Subcutaneous abdominal adipose tissue (tissue), 5 donors: ENCODE results near the gene UBXN2A.
A peak's percentile ranks its signal among the peaks of the same experiment; 100 is the strongest.
"Not testable (repeated sequence)": the region's sequence is repeated elsewhere in the genome, so short reads cannot be mapped to it uniquely, and the experiment has no call there.

ENCODE experiments used
- H3K27ac ChIP-seq: one replicate; pipeline ENCODE4 v1.7.0; 2013; ENCODE audit warnings: low read depth, mild to moderate bottlenecking, inconsistent platforms, low read length, moderate library complexity
- H3K27me3 ChIP-seq, 5 donors: one replicate each; pipeline ENCODE4 v1.7.0; 2013; ENCODE audit warnings: low read length in 5 of 5, inconsistent platforms in 1 of 5; ENCODE audit not compliant: control insufficient read depth in 5 of 5, insufficient read depth in 4 of 5
- H3K36me3 ChIP-seq, 5 donors: one replicate each; pipeline ENCODE4 v1.7.0; 2013; ENCODE audit warnings: low read length in 5 of 5; ENCODE audit not compliant: control insufficient read depth in 5 of 5, insufficient read depth in 5 of 5
- H3K4me1 ChIP-seq, 5 donors: one replicate each; pipeline ENCODE4 v1.7.0; 2013; ENCODE audit warnings: low read length in 5 of 5, mild to moderate bottlenecking in 3 of 5, moderate library complexity in 1 of 5; ENCODE audit not compliant: control insufficient read depth in 5 of 5, insufficient read depth in 5 of 5
- H3K4me3 ChIP-seq, 5 donors: one replicate each; pipeline ENCODE4 v1.7.0; 2013; ENCODE audit warnings: low read length in 5 of 5, low read depth in 1 of 5
- H3K9ac ChIP-seq, 5 donors: one replicate each; pipeline ENCODE4 v1.7.0; 2013; ENCODE audit warnings: low read length in 5 of 5, mild to moderate bottlenecking in 4 of 5, moderate library complexity in 3 of 5
- H3K9me3 ChIP-seq, 5 donors: one replicate each; pipeline ENCODE4 v1.7.0; 2013; ENCODE audit warnings: low read length in 5 of 5; ENCODE audit not compliant: control insufficient read depth in 5 of 5
- donor health status: healthy.
- donor health status: healthy.
- donor health status: healthy.
- donor health status: healthy.
- donor health status: healthy.

UBXN2A gene

DNA sequence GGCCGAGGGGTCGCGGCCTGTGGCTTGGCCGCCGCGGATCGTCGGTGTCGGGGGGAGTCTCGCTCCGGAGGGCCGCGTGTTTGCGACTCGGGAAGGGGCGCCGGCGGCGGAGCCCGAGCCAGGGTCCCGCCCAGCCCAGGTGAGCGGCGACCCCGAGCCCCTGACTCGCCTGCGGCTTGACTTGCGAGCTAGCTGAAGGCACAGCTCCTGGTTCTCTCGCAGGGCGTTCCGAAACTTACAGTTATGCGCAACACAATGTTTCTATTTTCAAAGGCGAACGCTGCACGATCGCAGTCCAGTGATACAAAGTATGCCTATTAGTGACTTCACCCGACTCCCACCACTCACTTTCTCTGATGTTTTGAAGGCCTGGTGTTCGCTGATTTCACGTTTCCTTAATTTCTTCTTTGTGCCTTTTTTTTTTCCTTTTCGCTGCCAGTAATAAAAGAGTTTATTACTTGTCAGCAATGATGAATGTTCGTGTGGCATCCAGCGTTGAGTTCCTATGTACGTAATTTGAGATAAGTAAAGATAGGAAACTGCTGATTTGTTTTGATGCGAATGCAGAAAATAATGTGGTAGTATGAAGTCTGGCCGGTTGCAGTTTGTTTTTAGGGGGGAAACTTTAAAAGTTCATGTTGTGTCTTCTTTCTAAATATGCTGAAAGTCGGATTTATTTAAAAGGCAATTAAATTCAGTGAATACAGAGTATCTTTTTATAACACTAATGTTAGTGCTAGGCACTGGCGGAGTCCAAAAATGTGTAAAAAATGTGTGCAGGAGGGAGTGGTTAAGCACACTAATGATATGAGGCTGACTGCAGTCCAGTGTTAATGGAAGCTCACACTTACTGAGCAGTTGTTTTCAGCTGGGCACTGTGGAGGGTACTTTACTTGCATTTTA lies 706 bp downstream of the UBXN2A start:
- no peaks in the 10 kb centered on the region for H3K27me3 ChIP-seq
- no peaks in the 10 kb centered on the region for H3K9me3 ChIP-seq
- H3K9ac ChIP-seq, result peak overlapping the region; percentile 79 to 90 (median 85)
- peak overlapping the region; percentile 87 to 94 (median 91) for H3K4me3 ChIP-seq
- H3K4me1 ChIP-seq, result peaks cover 2 to 33% (median 33%) of the 10 kb centered on the region in 5 donors
- no peaks in the 10 kb centered on the region for H3K36me3 ChIP-seq
- peak overlapping the region; percentile 62 for H3K27ac ChIP-seq

DNA sequence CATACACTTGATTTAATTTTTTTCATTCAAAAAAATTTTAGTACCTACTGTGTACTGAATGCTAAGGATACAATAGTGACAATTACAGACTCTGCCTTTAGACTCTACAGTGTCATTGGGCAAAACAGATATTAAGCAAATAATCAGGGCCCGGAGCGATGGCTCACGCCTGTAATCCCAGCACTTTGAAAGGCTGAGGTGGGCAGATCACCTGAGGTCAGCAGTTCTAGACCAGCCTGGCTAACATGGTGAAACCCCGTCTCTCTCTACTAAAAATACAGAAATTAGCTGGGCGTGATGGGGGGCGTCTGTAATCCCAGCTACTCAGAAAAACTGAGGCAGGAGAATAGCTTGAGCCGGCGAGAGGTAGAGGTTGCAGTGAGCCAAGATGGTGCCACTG lies 1.4 kb downstream of the UBXN2A start:
- Histone ChIP-seq H3K27me3 (no peaks in the 10 kb centered on the region), H3K27ac (no peak overlapping the region), H3K4me3 (peak overlapping the region in 4 of 5 donors; percentile 87 to 91 (median 89)), H3K36me3 (no peaks in the 10 kb centered on the region), H3K9me3 (no peaks in the 10 kb centered on the region), H3K9ac (peak overlapping the region in 2 of 5 donors; percentile 30 to 80), H3K4me1 (peaks cover 2 to 33% (median 33%) of the 10 kb centered on the region in 5 donors)

DNA sequence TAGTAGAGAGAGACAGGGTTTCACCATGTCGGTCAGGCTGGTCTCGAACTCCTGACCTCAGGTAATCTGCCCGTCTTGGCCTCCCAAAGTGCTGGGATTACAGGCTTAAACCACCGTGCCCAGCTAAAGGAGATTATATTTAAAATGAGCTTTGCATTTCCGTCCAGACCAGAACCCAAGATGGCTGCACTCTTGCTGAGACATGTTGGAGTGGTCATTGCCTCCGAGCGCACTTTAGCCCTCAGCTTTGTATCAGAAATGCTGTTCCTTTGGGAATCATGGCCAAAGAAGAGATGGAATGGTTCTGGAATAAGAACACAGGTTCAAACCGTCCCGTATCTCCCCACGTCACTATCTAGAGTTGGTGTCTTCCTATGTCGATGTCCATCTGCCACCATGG lies 3.4 kb downstream of the UBXN2A start:
- no peaks in the 10 kb centered on the region for H3K9me3 ChIP-seq
- peaks cover 2 to 33% (median 33%) of the 10 kb centered on the region in 5 donors for H3K4me1 ChIP-seq
- H3K4me3 ChIP-seq, result no peak overlapping the region
- H3K9ac ChIP-seq, result no peak overlapping the region
- H3K27me3 ChIP-seq, result no peaks in the 10 kb centered on the region
- H3K27ac ChIP-seq, result peak overlapping the region; percentile 65
- no peaks in the 10 kb centered on the region for H3K36me3 ChIP-seq

DNA sequence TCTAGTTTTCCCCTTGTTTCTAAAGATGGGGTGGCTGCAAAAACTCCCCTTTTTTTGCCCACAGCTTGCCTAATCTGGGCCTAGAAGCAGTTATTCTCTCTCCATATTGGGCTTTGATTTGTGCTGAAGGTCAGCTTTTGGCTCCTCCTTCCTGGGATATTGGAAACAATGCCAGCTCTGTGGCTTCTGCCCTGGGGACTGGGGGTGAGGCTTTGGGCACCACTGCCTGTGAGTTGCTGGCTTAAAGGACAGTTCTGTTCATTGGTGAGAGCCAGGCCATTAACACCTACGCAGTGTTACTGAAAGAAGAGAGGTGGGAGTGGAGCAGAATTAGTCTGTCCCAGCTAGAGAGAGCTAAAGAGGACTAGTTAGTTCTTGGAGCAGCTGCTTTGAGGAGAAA lies 4.3 kb downstream of the UBXN2A start:
- no peaks in the 10 kb centered on the region for H3K9me3 ChIP-seq
- peaks cover 2 to 26% (median 25%) of the 10 kb centered on the region in 5 donors for H3K4me1 ChIP-seq
- H3K27ac ChIP-seq, result peak overlapping the region; percentile 65
- no peak overlapping the region for H3K9ac ChIP-seq
- no peaks in the 10 kb centered on the region for H3K27me3 ChIP-seq
- H3K4me3 ChIP-seq, result no peak overlapping the region
- H3K36me3 ChIP-seq, result no peaks in the 10 kb centered on the region

DNA sequence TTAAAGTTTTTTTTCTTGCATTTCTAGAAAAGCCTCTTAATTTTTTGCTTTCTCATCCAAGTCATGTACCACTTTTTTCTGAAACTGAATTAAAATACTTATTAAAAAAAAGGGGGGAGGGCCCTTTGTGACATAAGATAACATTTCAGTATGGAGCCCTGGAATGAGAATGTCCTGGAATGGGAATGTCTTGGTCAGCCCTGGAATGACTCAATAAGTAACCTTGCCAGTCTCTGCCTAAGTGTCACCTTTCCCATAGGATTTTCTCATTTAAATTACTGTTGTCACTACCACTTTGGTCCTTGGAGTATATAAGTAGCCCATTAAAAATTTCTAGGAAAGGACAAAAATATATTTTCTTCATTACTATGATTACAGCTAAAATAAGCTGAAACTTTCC lies 4.7 kb downstream of the UBXN2A start:
- Histone ChIP-seq H3K36me3 (no peaks in the 10 kb centered on the region), H3K9ac (no peak overlapping the region)

DNA sequence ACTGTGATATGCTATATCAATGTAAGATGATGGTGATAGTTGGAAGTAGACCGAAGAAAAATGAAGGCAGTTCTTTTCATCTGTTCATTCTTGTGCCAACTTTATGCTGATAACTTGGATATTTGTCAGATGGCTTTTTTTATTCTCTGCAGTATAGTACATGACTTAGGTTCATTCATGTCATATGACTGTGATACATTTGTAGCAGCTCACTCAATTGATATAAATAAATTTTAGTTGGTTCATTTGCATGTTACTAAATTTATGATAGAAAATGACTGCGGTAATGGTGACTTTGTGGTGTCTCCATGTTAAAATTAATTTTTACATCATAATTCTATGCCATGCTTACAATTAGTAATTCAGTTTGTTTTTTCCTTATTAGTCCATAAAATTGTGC lies 7.1 kb downstream of the UBXN2A start:
- no peak overlapping the region for H3K9ac ChIP-seq

More for the DNA sequence above, 4.7 kb downstream of the UBXN2A start:
- Histone ChIP-seq H3K27me3 (no peaks in the 10 kb centered on the region), H3K4me3 (no peak overlapping the region), H3K9me3 (no peaks in the 10 kb centered on the region), H3K4me1 (peaks cover 2 to 25% (median 23%) of the 10 kb centered on the region in 5 donors), H3K27ac (peak overlapping the region; percentile 65)

DNA sequence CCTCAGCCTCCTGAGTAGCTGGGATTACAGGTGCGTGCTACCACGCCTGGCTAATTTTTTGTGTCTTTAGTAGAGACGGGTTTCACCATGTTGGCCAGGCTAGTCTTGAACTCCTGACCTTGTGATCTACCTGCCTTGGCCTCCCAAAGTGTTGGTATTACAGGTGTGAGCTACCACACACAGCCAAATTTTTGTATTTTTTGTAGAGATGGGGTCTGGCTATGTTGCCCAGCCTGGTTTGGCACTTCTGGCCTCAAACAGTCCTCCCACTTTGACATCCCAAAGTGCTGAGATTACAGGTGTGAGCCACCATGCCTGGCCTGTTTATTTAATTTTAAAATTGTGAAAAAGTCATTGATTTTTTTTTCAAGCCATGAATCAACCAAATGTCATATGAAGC lies 12.3 kb downstream of the UBXN2A start:
- not testable (repeated sequence) for H3K4me1 ChIP-seq, H3K27me3 ChIP-seq, H3K4me3 ChIP-seq, H3K27ac ChIP-seq, H3K36me3 ChIP-seq, H3K9ac ChIP-seq, H3K9me3 ChIP-seq

More for the DNA sequence above, 7.1 kb downstream of the UBXN2A start:
- H3K27me3 ChIP-seq, result no peaks in the 10 kb centered on the region
- H3K27ac ChIP-seq, result no peak overlapping the region
- H3K4me1 ChIP-seq, result peaks cover 0 to 13% (median 12%) of the 10 kb centered on the region in 5 donors
- H3K4me3 ChIP-seq, result no peak overlapping the region
- no peaks in the 10 kb centered on the region for H3K36me3 ChIP-seq
- no peaks in the 10 kb centered on the region for H3K9me3 ChIP-seq

DNA sequence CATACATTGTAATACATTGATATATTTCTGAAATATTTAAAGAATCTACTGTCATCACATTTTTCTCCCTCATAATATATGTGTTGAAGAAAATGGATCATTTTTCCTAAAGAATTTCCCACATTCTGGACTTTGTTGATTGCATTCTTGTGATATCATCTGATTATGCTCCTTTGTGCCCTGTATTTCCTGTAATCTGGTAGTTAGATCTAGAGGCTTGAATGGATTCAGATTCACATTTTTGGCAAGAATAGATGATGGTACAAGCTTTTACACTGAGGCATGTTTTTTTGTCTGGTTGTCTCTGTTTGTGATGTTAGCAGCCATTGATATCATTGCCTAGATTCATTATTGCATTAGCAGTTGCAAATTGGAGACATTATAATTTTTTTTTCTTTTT lies 13.4 kb downstream of the UBXN2A start:
- Histone ChIP-seq H3K36me3 (no peaks in the 10 kb centered on the region), H3K9me3 (no peaks in the 10 kb centered on the region), H3K4me1 (peaks cover 0 to 2% (median 0%) of the 10 kb centered on the region in 5 donors), H3K27ac (no peak overlapping the region), H3K9ac (no peak overlapping the region), H3K27me3 (no peaks in the 10 kb centered on the region), H3K4me3 (no peak overlapping the region)

DNA sequence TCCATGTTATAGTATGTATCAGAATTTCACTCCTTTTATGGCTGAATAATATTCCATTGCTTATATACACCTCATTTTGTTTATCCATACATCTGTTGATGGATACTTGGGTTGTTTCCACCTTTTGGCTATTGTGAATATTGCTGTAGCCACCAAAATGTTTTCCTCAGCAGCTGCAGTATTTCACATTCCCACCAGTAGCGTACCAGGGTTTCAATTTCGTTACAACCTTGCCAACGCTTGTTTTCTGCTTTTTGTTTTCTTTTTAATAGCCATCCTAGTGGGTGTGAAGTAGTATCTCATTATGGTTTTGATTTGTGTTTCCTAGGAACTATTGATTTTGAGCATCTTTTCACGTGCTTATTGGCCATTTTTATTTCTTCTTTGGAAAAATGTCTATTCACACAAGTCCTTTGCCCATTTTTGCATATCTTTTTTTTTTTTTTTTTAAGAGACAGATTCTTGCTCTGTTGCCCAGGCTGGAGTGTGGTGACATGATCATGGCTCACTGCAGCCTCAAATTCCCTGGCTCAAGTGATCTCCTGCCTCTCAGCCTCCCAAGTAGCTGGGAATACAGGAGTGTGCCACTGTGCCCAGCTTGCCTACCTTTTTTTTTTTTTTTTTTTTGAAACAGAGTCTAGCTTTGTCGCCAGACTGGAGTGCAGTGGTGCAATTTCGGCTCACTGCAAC lies 14.2 kb downstream of the UBXN2A start:
- no peaks in the 10 kb centered on the region for H3K9me3 ChIP-seq

DNA sequence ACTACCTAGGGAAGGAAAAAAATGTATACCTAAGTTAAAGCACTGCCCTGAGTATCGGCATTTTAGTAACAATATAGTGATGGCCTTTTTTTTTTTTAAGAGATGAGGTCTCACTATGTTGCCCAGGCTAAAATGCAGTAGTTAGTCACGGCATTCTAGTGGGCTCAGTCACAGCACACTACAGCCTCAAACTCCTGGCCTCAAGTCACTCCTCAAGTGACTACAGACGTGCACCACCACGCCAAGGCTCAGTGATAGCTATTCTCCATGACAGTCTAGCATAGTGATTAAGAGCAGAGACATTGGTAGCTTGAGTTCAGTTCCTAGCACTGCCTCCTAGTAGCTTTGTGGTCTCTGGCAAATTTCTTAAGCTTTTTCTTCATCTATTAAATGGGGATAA lies 27.6 kb downstream of the UBXN2A start:
- no peaks in the 10 kb centered on the region for H3K4me1 ChIP-seq
- no peaks in the 10 kb centered on the region for H3K9me3 ChIP-seq
- no peaks in the 10 kb centered on the region for H3K27me3 ChIP-seq
- H3K27ac ChIP-seq, result no peak overlapping the region
- H3K4me3 ChIP-seq, result no peak overlapping the region
- H3K36me3 ChIP-seq, result peaks cover 7 to 16% (median 12%) of the 10 kb centered on the region in 5 donors
- H3K9ac ChIP-seq, result no peak overlapping the region

More for the DNA sequence above, 14.2 kb downstream of the UBXN2A start:
- no peak overlapping the region for H3K27ac ChIP-seq
- H3K4me3 ChIP-seq, result no peak overlapping the region
- no peaks in the 10 kb centered on the region for H3K27me3 ChIP-seq
- peaks cover 0 to 2% (median 0%) of the 10 kb centered on the region in 5 donors for H3K4me1 ChIP-seq
- peaks cover 0 to under 1% (median 0%) of the 10 kb centered on the region in 5 donors for H3K36me3 ChIP-seq
- no peak overlapping the region for H3K9ac ChIP-seq
